Measurements from ENCODE around the gene NEURL1B. TPM values are rescaled to one million over a fixed set of nuclear protein-coding genes. Genes with fewer than 3 reads are reported as not detected.

Gene NEURL1B
- total RNA-seq, 1 experiment from 2014 or later, result 2.8 TPM

GRCh38 chr5:172690258-172691075 lies 49.4 kb downstream of the NEURL1B start:
- Mint-ChIP-seq H3K4me3 (ENCODE audit: low read depth, unreplicated experiment) (no peak overlapping the region), H3K4me1 (ENCODE audit: low read depth, unreplicated experiment) (peaks cover 18% of the 10 kb centered on the region), H3K27me3 (ENCODE audit: unreplicated experiment) (no peaks in the 10 kb centered on the region), H3K27ac (ENCODE audit: unreplicated experiment) (no peak overlapping the region), H3K36me3 (ENCODE audit: insufficient read depth, unreplicated experiment) (no peaks in the 10 kb centered on the region), H3K9me3 (ENCODE audit: low read depth, unreplicated experiment) (no peaks in the 10 kb centered on the region)
- no peak for DNase-seq
- TF ChIP-seq CTCF (IDR thresholded peaks at IDR 0.05; ENCODE audit: unreplicated experiment), result no peak
- intact Hi-C loops (cut with micrococcal nuclease; ENCODE audit: unreplicated experiment), result loop anchor here (10.0 kb wide), 1 partner anchor 126 kb away; no protein-coding TSS in a partner anchor
- CTCF ChIA-PET, result interaction anchor here (0.6 kb wide), 1 partner anchor 92 kb away, joined by 3 read pairs; no protein-coding TSS in a partner anchor
- no TSS peak for BruUV-seq (replicated peaks)

GRCh38 chr5:172691886-172692285 lies 50.8 kb downstream of the NEURL1B start:
- Mint-ChIP-seq H3K4me1 (ENCODE audit: low read depth, unreplicated experiment) (peaks cover 18% of the 10 kb centered on the region), H3K4me3 (ENCODE audit: low read depth, unreplicated experiment) (no peak overlapping the region), H3K27ac (ENCODE audit: unreplicated experiment) (no peak overlapping the region), H3K9me3 (ENCODE audit: low read depth, unreplicated experiment) (no peaks in the 10 kb centered on the region), H3K36me3 (ENCODE audit: insufficient read depth, unreplicated experiment) (peaks cover under 1% of the 10 kb centered on the region), H3K27me3 (ENCODE audit: unreplicated experiment) (no peaks in the 10 kb centered on the region)
- BruUV-seq (replicated peaks), result no TSS peak
- CTCF ChIA-PET, result no interaction called here
- TF ChIP-seq CTCF (IDR thresholded peaks at IDR 0.05; ENCODE audit: unreplicated experiment), result no peak
- DNase-seq, result no peak
- intact Hi-C loops (cut with micrococcal nuclease; ENCODE audit: unreplicated experiment), result loop anchor here (10.0 kb wide), 1 partner anchor 127 kb away; no protein-coding TSS in a partner anchor

GRCh38 chr5:172692451-172692850 lies 51.4 kb downstream of the NEURL1B start:
- intact Hi-C loops (cut with micrococcal nuclease; ENCODE audit: unreplicated experiment), result loop anchor here (10.0 kb wide), 1 partner anchor 128 kb away; no protein-coding TSS in a partner anchor
- Mint-ChIP-seq H3K4me3 (ENCODE audit: low read depth, unreplicated experiment) (no peak overlapping the region), H3K36me3 (ENCODE audit: insufficient read depth, unreplicated experiment) (peaks cover 7% of the 10 kb centered on the region), H3K4me1 (ENCODE audit: low read depth, unreplicated experiment) (peaks cover 23% of the 10 kb centered on the region), H3K27ac (ENCODE audit: unreplicated experiment) (no peak overlapping the region), H3K27me3 (ENCODE audit: unreplicated experiment) (no peaks in the 10 kb centered on the region), H3K9me3 (ENCODE audit: low read depth, unreplicated experiment) (no peaks in the 10 kb centered on the region)
- TF ChIP-seq CTCF (IDR thresholded peaks at IDR 0.05; ENCODE audit: unreplicated experiment), result no peak
- no peak for DNase-seq
- CTCF ChIA-PET, result interaction anchor here (0.7 kb wide), 1 partner anchor 21 kb away, joined by 5 read pairs; no protein-coding TSS in a partner anchor
- BruUV-seq (replicated peaks), result no TSS peak

- no peaks in the 10 kb centered on the region for H3K9me3 Mint-ChIP-seq (ENCODE audit: low read depth, unreplicated experiment)
- CTCF ChIA-PET, result interaction anchor here (0.7 kb wide), 1 partner anchor 21 kb away, joined by 5 read pairs; no protein-coding TSS in a partner anchor
- DNase-seq, result no peak
- no peaks in the 10 kb centered on the region for H3K27me3 Mint-ChIP-seq (ENCODE audit: unreplicated experiment)
- no peak overlapping the region for H3K4me3 Mint-ChIP-seq (ENCODE audit: low read depth, unreplicated experiment)
- H3K27ac Mint-ChIP-seq (ENCODE audit: unreplicated experiment), result no peak overlapping the region
- peaks cover 25% of the 10 kb centered on the region for H3K4me1 Mint-ChIP-seq (ENCODE audit: low read depth, unreplicated experiment)
- intact Hi-C loops (cut with micrococcal nuclease; ENCODE audit: unreplicated experiment), result loop anchor here (10.0 kb wide), 1 partner anchor 128 kb away; no protein-coding TSS in a partner anchor
- BruUV-seq (replicated peaks), result no TSS peak
- TF ChIP-seq CTCF (IDR thresholded peaks at IDR 0.05; ENCODE audit: unreplicated experiment), result no peak
- peaks cover 11% of the 10 kb centered on the region for H3K36me3 Mint-ChIP-seq (ENCODE audit: insufficient read depth, unreplicated experiment)
Measured at GRCh38 chr5:172692981-172693380, 51.9 kb downstream of the NEURL1B start.

Data from Calu3 (cell line).